ENCODE data around the gene KCTD20.
"Not testable (repeated sequence)": the region's sequence is repeated elsewhere in the genome, so short reads cannot be mapped to it uniquely, and the experiment has no call there.

Gene KCTD20

GRCh38 chr6:36444470-36444869 is 1.7 kb downstream of the KCTD20 start:
- peak; percentile 75 for DNase-seq (ENCODE audit: low read depth)

DNA sequence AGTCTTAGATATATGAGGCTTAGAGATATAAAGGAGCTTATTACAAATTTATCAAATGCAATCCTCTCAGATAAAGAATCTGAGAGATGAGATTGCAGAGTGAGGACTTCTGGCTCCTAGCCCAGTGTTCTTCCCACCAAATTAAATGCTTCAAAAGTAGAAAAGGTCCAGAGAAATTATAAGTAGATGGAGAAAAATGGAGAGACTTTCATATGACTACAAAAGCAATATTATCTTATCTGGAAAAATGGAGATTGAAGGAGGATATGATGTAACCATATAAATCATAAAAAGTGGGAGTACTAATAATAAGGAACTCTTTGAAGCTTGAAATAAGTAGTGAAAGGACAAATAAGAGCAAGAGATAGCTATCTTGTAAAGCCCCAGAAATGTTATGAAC is 2.8 kb downstream of the KCTD20 start:
- no peak for DNase-seq (ENCODE audit: low read depth)

DNA sequence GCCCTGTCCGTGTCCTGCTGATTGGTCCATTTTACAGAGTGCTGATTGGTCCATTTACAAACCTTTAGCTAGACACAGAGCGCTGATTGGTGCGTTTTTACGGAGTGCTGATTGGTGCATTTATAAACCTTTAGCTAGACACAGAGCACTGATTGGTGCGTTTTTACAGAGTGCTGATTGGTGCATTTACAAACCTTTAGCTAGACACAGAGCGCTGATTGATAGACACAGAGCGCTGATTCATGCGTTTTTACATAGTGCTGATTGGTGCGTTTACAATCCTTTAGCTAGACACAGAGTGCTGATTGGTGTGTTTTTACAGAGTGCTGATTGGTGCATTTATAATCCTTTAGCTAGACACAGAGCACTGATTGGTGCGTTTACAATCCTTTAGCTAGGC is 6.4 kb downstream of the KCTD20 start:
- not testable (repeated sequence) for DNase-seq (ENCODE audit: low read depth)

- not testable (repeated sequence) for DNase-seq (ENCODE audit: low read depth)
These were observed 10.1 kb downstream of the KCTD20 start for GRCh38 chr6:36452897-36453296.

GRCh38 chr6:36455486-36456027 is 12.8 kb downstream of the KCTD20 start:
- DNase-seq (ENCODE audit: low read depth), result no peak

GRCh38 chr6:36459501-36459900 is 16.7 kb downstream of the KCTD20 start:
- no peak for DNase-seq (ENCODE audit: low read depth)

GRCh38 chr6:36460916-36461315 is 18.1 kb downstream of the KCTD20 start:
- no peak for DNase-seq (ENCODE audit: low read depth)

- no peak for DNase-seq (ENCODE audit: low read depth)
These were observed 18.8 kb downstream of the KCTD20 start for GRCh38 chr6:36461646-36462045.

DNA sequence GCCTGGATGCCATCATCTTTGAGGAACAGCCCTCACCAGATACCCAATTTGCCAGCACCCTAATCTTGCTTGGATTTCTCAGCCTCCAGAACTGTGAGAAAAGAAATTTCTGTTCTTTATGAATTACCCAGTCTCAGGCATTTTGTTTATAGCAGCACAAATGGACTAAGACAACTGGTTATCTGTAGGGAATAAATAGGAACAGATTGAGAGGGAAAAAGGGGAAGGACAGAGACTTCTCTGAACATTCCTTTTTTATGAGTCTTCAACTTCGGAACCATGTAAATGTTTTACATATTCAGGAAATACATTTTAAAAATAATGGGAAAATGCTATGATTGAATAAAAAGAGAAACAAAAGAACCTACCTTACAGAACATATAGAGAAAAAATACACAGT is 20.9 kb downstream of the KCTD20 start:
- peak; percentile 51 for DNase-seq (ENCODE audit: low read depth)

DNA sequence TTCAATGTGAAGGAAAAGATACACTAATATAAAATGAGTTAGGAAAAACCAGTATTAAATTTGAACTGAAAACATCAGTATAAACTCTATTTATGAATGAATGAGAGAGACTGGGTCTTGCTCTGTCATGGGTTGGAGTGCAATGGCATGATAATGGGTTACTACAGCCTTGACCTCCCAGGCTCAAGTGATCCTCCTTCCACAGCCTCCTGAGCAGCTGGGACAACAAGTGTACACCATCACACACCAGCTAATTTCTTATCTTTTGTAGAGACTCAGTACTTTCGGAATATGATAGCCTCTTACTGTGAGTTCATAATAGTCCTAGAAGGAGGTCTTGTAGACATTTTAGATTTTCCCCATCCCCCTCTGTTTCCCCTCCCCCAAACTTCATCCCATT is 21.4 kb downstream of the KCTD20 start:
- no peak for DNase-seq (ENCODE audit: low read depth)

- no peak for DNase-seq (ENCODE audit: low read depth)
These were observed 24.8 kb downstream of the KCTD20 start for GRCh38 chr6:36467625-36468024.

DNA sequence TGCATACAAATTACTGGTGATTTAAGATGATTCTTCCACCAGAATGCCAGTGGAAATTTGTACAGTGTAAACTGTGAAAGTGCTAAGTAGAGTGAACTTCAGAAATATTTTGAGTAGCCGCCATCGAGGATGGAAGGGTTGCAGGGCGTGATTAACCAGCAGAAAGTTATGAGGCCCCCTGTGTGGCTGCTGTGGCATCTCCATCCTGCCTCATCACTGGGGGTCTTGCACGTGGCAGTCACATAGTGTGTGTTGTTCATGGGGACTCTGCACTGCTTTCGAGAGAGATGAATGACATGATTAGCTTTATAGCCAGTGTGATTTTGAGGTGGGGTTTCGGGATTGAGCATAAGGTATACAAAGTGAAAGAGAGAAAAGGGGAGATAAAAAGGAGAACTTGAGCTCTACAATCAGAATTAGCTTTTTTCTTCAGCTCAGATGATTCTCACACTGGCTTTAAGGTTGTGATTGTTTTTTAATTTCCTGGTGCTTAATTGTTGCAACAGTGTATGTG is 26.4 kb downstream of the KCTD20 start:
- no peak for DNase-seq (ENCODE audit: low read depth)

GRCh38 chr6:36469946-36470345 is 27.1 kb downstream of the KCTD20 start:
- DNase-seq (ENCODE audit: low read depth), result no peak

DNA sequence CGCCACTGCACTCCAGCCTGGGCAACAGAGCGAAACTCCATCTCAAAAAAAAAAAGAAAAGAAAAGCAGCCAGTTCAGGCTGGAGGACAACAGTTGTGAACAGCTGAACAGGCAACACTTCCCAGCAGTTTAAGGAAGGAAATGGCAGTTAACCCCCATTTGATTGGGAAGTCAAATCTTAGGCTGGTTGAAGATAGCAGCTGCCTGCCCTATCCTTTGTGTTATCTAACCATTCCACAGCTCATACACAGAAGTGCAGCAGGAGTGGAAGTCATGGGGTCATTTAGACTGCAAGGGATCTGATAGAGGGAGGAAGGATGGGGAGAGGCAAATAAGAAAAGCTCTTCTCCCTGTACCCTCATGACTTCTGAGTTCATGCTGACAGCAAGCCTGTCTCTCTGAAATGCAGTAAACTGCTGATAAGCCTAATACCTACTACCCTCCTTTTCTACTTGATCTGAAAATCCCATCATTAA is 35.3 kb downstream of the KCTD20 start:
- no peak for DNase-seq (ENCODE audit: low read depth)

GRCh38 chr6:36479256-36479655 is 36.5 kb downstream of the KCTD20 start:
- DNase-seq (ENCODE audit: low read depth), result no peak

- not testable (repeated sequence) for DNase-seq (ENCODE audit: low read depth)
These were observed 40.5 kb downstream of the KCTD20 start for GRCh38 chr6:36483326-36483725.

DNA sequence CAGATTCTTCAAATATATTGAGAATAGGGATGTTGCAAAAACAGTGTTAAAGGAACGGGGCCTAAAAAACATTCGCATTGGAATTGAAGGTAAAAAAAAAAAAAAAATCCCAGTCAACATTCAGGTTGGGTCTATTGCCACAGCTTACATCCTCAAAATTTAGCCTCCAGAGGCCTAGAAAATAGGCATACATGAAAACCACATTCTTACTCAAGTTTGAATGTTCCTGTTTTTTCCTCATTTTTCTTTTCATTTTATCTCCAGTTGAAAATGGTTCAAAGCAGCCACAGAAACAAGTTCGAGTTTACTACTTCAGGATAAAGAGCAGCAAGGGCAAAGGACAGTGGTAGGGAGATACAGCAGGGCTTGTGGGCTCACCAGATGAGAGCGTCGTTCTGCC is 41.9 kb downstream of the KCTD20 start:
- DNase-seq (ENCODE audit: low read depth), result no peak

GRCh38 chr6:36487698-36488097 is 44.9 kb downstream of the KCTD20 start:
- DNase-seq (ENCODE audit: low read depth), result no peak

GRCh38 chr6:36488221-36488620 is 45.4 kb downstream of the KCTD20 start:
- no peak for DNase-seq (ENCODE audit: low read depth)

- DNase-seq (ENCODE audit: low read depth), result no peak
These were observed 46.6 kb downstream of the KCTD20 start for GRCh38 chr6:36489426-36489825.

- no peak for DNase-seq (ENCODE audit: low read depth)
These were observed 48.7 kb downstream of the KCTD20 start for GRCh38 chr6:36491378-36491965.

GRCh38 chr6:36492092-36492491 is 49.3 kb downstream of the KCTD20 start:
- no peak for DNase-seq (ENCODE audit: low read depth)

GRCh38 chr6:36492621-36493020 is 49.8 kb downstream of the KCTD20 start:
- no peak for DNase-seq (ENCODE audit: low read depth)

- DNase-seq (ENCODE audit: low read depth), result no peak
These were observed 50.5 kb downstream of the KCTD20 start for GRCh38 chr6:36493319-36493718.

All from fibroblast of gingiva (primary cell).